HG02884 (cell line): Measurements from ENCODE around the gene GPATCH2.

Experiments used
- ATAC-seq: cut with Tn5 transposase; IDR thresholded peaks from one replicate; pipeline ENCODE4 v1.9.1; 2021; ENCODE audit warnings: mild to moderate bottlenecking, moderate library complexity; ENCODE audit not compliant: unreplicated experiment

The GPATCH2 gene

DNA sequence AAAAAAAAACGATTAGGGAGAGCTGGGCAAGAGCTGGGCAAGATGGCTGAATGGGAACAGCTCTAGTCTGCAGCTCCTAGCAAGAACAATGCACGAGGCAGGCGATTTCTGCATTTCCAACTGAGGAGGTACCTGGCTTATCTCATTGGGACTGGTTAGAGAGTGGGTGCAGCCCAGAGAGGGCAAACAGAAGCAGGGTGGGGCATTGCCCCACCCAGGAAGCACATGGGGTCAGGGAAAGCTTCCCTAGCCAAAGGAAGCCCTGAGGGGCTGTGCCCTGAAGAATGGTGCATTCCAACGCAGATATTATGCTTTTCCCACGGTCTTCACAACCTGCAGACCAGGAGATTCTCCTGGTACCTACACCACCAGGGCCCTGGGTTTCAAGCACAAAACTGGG is 251.6 kb downstream of the GPATCH2 start:
- ATAC-seq = no peak
